ENCODE measurements around the gene KAZALD1.

KAZALD1 gene

GRCh38 chr10:101042118-101042517 lies 19.7 kb upstream of the KAZALD1 start:
- Histone ChIP-seq H3K9ac (ENCODE audit: low read length) (peak overlapping the region; percentile 68), H3K27ac (ENCODE audit: low read depth, low read length) (peak overlapping the region; percentile 45), H3K4me1 (ENCODE audit: insufficient read depth, low read length) (peaks cover 23% of the 10 kb centered on the region), H3K4me3 (ENCODE audit: low read depth in 1 of 2, low read length in 2 of 2) (peak overlapping the region; percentile 38 to 78), H3K36me3 (ENCODE audit: insufficient read depth, low read length) (peaks cover 26% of the 10 kb centered on the region), H3K9me3 (ENCODE audit: low read length) (no peaks in the 10 kb centered on the region), H3K27me3 (ENCODE audit: control insufficient read depth in 1 of 2, insufficient read depth in 2 of 2, low read length in 2 of 2) (peaks cover 0 to 7% of the 10 kb centered on the region in 2 donors)

- no peaks in the 10 kb centered on the region for H3K9me3 ChIP-seq (ENCODE audit: low read length)
- peaks cover 23% of the 10 kb centered on the region for H3K4me1 ChIP-seq (ENCODE audit: insufficient read depth, low read length)
Measured at GRCh38 chr10:101042667-101043362, 19.0 kb upstream of the KAZALD1 start.

GRCh38 chr10:101043363-101043707 lies 18.5 kb upstream of the KAZALD1 start:
- H3K36me3 ChIP-seq (ENCODE audit: insufficient read depth, low read length): peaks cover 14% of the 10 kb centered on the region
- peaks cover 4 to 19% of the 10 kb centered on the region in 2 donors for H3K27me3 ChIP-seq (ENCODE audit: control insufficient read depth in 1 of 2, insufficient read depth in 2 of 2, low read length in 2 of 2)
- peak overlapping the region; percentile 68 for H3K9ac ChIP-seq (ENCODE audit: low read length)
- peak overlapping the region; percentile 38 to 78 for H3K4me3 ChIP-seq (ENCODE audit: low read depth in 1 of 2, low read length in 2 of 2)
- H3K4me1 ChIP-seq (ENCODE audit: insufficient read depth, low read length): peaks cover 23% of the 10 kb centered on the region
- peak overlapping the region; percentile 45 for H3K27ac ChIP-seq (ENCODE audit: low read depth, low read length)
- no peaks in the 10 kb centered on the region for H3K9me3 ChIP-seq (ENCODE audit: low read length)

More at GRCh38 chr10:101042667-101043362, 19.0 kb upstream of the KAZALD1 start:
- H3K4me3 ChIP-seq (ENCODE audit: low read depth in 1 of 2, low read length in 2 of 2): peak overlapping the region; percentile 38 to 78
- peaks cover 19% of the 10 kb centered on the region for H3K36me3 ChIP-seq (ENCODE audit: insufficient read depth, low read length)
- peak overlapping the region; percentile 68 for H3K9ac ChIP-seq (ENCODE audit: low read length)
- H3K27me3 ChIP-seq (ENCODE audit: control insufficient read depth in 1 of 2, insufficient read depth in 2 of 2, low read length in 2 of 2): peaks cover 0 to 14% of the 10 kb centered on the region in 2 donors
- peak overlapping the region; percentile 45 for H3K27ac ChIP-seq (ENCODE audit: low read depth, low read length)

GRCh38 chr10:101044117-101044516 lies 17.7 kb upstream of the KAZALD1 start:
- H3K27me3 ChIP-seq (ENCODE audit: control insufficient read depth in 1 of 2, insufficient read depth in 2 of 2, low read length in 2 of 2): peaks cover 11 to 27% of the 10 kb centered on the region in 2 donors
- H3K4me3 ChIP-seq (ENCODE audit: low read depth in 1 of 2, low read length in 2 of 2): no peak overlapping the region
- no peak overlapping the region for H3K27ac ChIP-seq (ENCODE audit: low read depth, low read length)
- H3K9ac ChIP-seq (ENCODE audit: low read length): no peak overlapping the region
- H3K4me1 ChIP-seq (ENCODE audit: insufficient read depth, low read length): peaks cover 23% of the 10 kb centered on the region
- peaks cover 7% of the 10 kb centered on the region for H3K36me3 ChIP-seq (ENCODE audit: insufficient read depth, low read length)
- no peaks in the 10 kb centered on the region for H3K9me3 ChIP-seq (ENCODE audit: low read length)

- no peaks in the 10 kb centered on the region for H3K9me3 ChIP-seq (ENCODE audit: low read length)
- H3K36me3 ChIP-seq (ENCODE audit: insufficient read depth, low read length): no peaks in the 10 kb centered on the region
- H3K4me3 ChIP-seq (ENCODE audit: low read depth in 1 of 2, low read length in 2 of 2): no peak overlapping the region
- no peak overlapping the region for H3K9ac ChIP-seq (ENCODE audit: low read length)
- H3K4me1 ChIP-seq (ENCODE audit: insufficient read depth, low read length): peaks cover 19% of the 10 kb centered on the region
- peaks cover 30 to 51% of the 10 kb centered on the region in 2 donors for H3K27me3 ChIP-seq (ENCODE audit: control insufficient read depth in 1 of 2, insufficient read depth in 2 of 2, low read length in 2 of 2)
- no peak overlapping the region for H3K27ac ChIP-seq (ENCODE audit: low read depth, low read length)
Measured at GRCh38 chr10:101046332-101047238, 15.2 kb upstream of the KAZALD1 start.

- peaks cover 12% of the 10 kb centered on the region for H3K4me1 ChIP-seq (ENCODE audit: insufficient read depth, low read length)
- H3K27ac ChIP-seq (ENCODE audit: low read depth, low read length): no peak overlapping the region
- H3K9ac ChIP-seq (ENCODE audit: low read length): no peak overlapping the region
- H3K36me3 ChIP-seq (ENCODE audit: insufficient read depth, low read length): no peaks in the 10 kb centered on the region
- H3K27me3 ChIP-seq (ENCODE audit: control insufficient read depth in 1 of 2, insufficient read depth in 2 of 2, low read length in 2 of 2): peaks cover 30 to 57% of the 10 kb centered on the region in 2 donors
- H3K9me3 ChIP-seq (ENCODE audit: low read length): no peaks in the 10 kb centered on the region
- no peak overlapping the region for H3K4me3 ChIP-seq (ENCODE audit: low read depth in 1 of 2, low read length in 2 of 2)
Measured at GRCh38 chr10:101047268-101047667, 14.5 kb upstream of the KAZALD1 start.

- Histone ChIP-seq H3K27me3 (ENCODE audit: control insufficient read depth in 1 of 2, insufficient read depth in 2 of 2, low read length in 2 of 2) (peaks cover 30 to 58% of the 10 kb centered on the region in 2 donors), H3K4me3 (ENCODE audit: low read depth in 1 of 2, low read length in 2 of 2) (peak overlapping the region in 1 of 2 donors; percentile 27), H3K36me3 (ENCODE audit: insufficient read depth, low read length) (no peaks in the 10 kb centered on the region), H3K9ac (ENCODE audit: low read length) (no peak overlapping the region), H3K4me1 (ENCODE audit: insufficient read depth, low read length) (peaks cover 5% of the 10 kb centered on the region), H3K9me3 (ENCODE audit: low read length) (no peaks in the 10 kb centered on the region), H3K27ac (ENCODE audit: low read depth, low read length) (no peak overlapping the region)
Measured at GRCh38 chr10:101047961-101048892, 13.6 kb upstream of the KAZALD1 start.

GRCh38 chr10:101050208-101051069 lies 11.3 kb upstream of the KAZALD1 start:
- H3K27me3 ChIP-seq (ENCODE audit: control insufficient read depth in 1 of 2, insufficient read depth in 2 of 2, low read length in 2 of 2): peaks cover 30 to 58% of the 10 kb centered on the region in 2 donors
- no peaks in the 10 kb centered on the region for H3K4me1 ChIP-seq (ENCODE audit: insufficient read depth, low read length)
- H3K4me3 ChIP-seq (ENCODE audit: low read depth in 1 of 2, low read length in 2 of 2): no peak overlapping the region
- no peaks in the 10 kb centered on the region for H3K9me3 ChIP-seq (ENCODE audit: low read length)
- no peak overlapping the region for H3K27ac ChIP-seq (ENCODE audit: low read depth, low read length)
- H3K9ac ChIP-seq (ENCODE audit: low read length): no peak overlapping the region
- no peaks in the 10 kb centered on the region for H3K36me3 ChIP-seq (ENCODE audit: insufficient read depth, low read length)

GRCh38 chr10:101052285-101052684 lies 9.5 kb upstream of the KAZALD1 start:
- Histone ChIP-seq H3K27me3 (ENCODE audit: control insufficient read depth in 1 of 2, insufficient read depth in 2 of 2, low read length in 2 of 2) (peaks cover 30 to 50% of the 10 kb centered on the region in 2 donors), H3K9me3 (ENCODE audit: low read length) (no peaks in the 10 kb centered on the region), H3K27ac (ENCODE audit: low read depth, low read length) (no peak overlapping the region), H3K4me1 (ENCODE audit: insufficient read depth, low read length) (no peaks in the 10 kb centered on the region), H3K9ac (ENCODE audit: low read length) (no peak overlapping the region), H3K4me3 (ENCODE audit: low read depth in 1 of 2, low read length in 2 of 2) (no peak overlapping the region), H3K36me3 (ENCODE audit: insufficient read depth, low read length) (no peaks in the 10 kb centered on the region)

- Histone ChIP-seq H3K9me3 (ENCODE audit: low read length) (no peaks in the 10 kb centered on the region), H3K36me3 (ENCODE audit: insufficient read depth, low read length) (no peaks in the 10 kb centered on the region), H3K27me3 (ENCODE audit: control insufficient read depth in 1 of 2, insufficient read depth in 2 of 2, low read length in 2 of 2) (peaks cover 25 to 38% of the 10 kb centered on the region in 2 donors), H3K4me1 (ENCODE audit: insufficient read depth, low read length) (no peaks in the 10 kb centered on the region), H3K27ac (ENCODE audit: low read depth, low read length) (no peak overlapping the region), H3K9ac (ENCODE audit: low read length) (no peak overlapping the region), H3K4me3 (ENCODE audit: low read depth in 1 of 2, low read length in 2 of 2) (no peak overlapping the region)
Measured at GRCh38 chr10:101053516-101053915, 8.3 kb upstream of the KAZALD1 start.

Measured in muscle layer of colon (tissue), 2 donors.